ENCODE measurements around the gene MRPL54. TPM values are rescaled to one million over a fixed set of nuclear protein-coding genes. Genes with fewer than 3 reads are reported as not detected.

MRPL54 gene
- total and polyA plus RNA-seq, 2 experiments from 2014 or later: 57.9 to 73.0 TPM

DNA sequence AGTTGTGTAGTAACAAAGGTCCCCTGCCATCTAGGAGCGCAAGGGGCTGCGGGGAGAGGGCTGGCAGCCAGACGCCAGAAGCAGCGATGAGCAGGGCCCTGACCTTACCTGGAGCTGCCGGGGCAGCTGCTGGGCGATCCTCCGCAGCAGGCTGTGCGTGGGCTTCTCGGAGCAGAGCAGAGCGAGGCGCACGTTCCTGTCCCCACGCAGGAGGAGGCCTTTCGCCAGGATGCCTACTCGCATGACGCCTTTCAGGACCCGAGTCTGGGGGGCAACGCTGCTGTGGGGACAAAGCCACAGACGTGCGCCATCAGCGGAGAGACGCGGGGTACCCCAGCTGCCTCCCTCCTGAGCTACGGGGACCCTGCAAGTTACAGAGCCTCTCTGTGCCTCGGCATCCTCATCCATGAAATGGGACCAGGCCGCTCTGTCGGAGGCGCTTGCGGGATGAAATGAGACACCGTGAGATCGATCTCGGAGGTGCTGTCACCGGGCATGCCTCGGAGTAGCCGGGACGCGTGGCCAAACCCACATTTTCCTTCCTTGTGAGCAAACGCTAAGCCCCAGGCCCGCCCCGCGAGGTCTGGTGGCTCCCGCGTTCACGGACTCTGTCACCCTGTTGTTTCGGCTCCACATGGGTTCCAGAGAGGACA is 54.2 kb downstream of the MRPL54 start:
- no peak overlapping the region for H2AFZ ChIP-seq
- H3K79me2 ChIP-seq (ENCODE audit: insufficient read depth): no peaks in the 10 kb centered on the region
- no peak for DNase-seq
- H3K9me3 ChIP-seq (ENCODE audit: low read depth): no peaks in the 10 kb centered on the region
- H3K9me2 ChIP-seq (ENCODE audit: insufficient read depth): no peaks in the 10 kb centered on the region
- no peaks in the 10 kb centered on the region for H3K36me3 ChIP-seq (ENCODE audit: low read depth)
- H4K20me1 ChIP-seq (ENCODE audit: insufficient read depth): no peaks in the 10 kb centered on the region
- in situ Hi-C loops (cut with MboI): no loop called here
- H3K9ac ChIP-seq: no peak overlapping the region
- H3F3A ChIP-seq (ENCODE audit: insufficient read depth): no peaks in the 10 kb centered on the region
- no peak overlapping the region for H3K27ac ChIP-seq
- no peak overlapping the region for H3K4me2 ChIP-seq (ENCODE audit: unreplicated experiment)
- no peak overlapping the region for H3K4me3 ChIP-seq
- WGBS, 2 experiments (ENCODE audit: low coverage in 1 of 2, low lambda C conversion rate in 2 of 2, missing lambda C conversion rate in 2 of 2): 73 to 74% methylated on average over 41 to 45 of the region's 45 CpGs
- TF ChIP-seq EZH2phosphoT487 (IDR thresholded peaks at IDR 0.05; ENCODE audit: insufficient read depth, low read depth): no peak
- TF ChIP-seq EZH2 (IDR thresholded peaks at IDR 0.05; ENCODE audit: insufficient read depth, poor library complexity, severe bottlenecking): no peak
- H3K4me1 ChIP-seq (ENCODE audit: insufficient read depth): 0 out of 2 replicates have a peak, but pooled peaks cover 7% of the 10 kb centered on the region
- H3K27me3 ChIP-seq (replicated peaks; ENCODE audit: insufficient read depth): no peaks in the 10 kb centered on the region

Small RNA genes lying within 50 kb of the gene (small RNA-seq; reads per million reads assigned to genes)
- not detected for gene AC005777.1 (ENCODE audit: low read depth, low replicate concordance)

Other genes starting within 250 kb of the MRPL54 start
- gene TEKTIP1, start 223.5 kb upstream of the MRPL54 start, total RNA-seq (2014; rRNA removed; shearing (Covaris generic)): not detected in 2 replicates
- 0.33 TPM in 1 of 2 replicates, not detected in the other for gene TEKTIP1, start 223.5 kb upstream of the MRPL54 start, polyA plus RNA-seq (2016; fragmentation: Nextera tagmentation; extraction: Ambion mirVana)
- 67.9 and 73.9 TPM in 2 replicates for gene MFSD12, start 205.1 kb upstream of the MRPL54 start, total RNA-seq (2014; rRNA removed; shearing (Covaris generic))
- gene MFSD12, start 205.1 kb upstream of the MRPL54 start, polyA plus RNA-seq (2016; fragmentation: Nextera tagmentation; extraction: Ambion mirVana): 23.0 and 23.1 TPM in 2 replicates
- 105 and 112 TPM in 2 replicates for gene HMG20B, start 189.7 kb upstream of the MRPL54 start, total RNA-seq (2014; rRNA removed; shearing (Covaris generic))
- 83.9 and 87.7 TPM in 2 replicates for gene HMG20B, start 189.7 kb upstream of the MRPL54 start, polyA plus RNA-seq (2016; fragmentation: Nextera tagmentation; extraction: Ambion mirVana)
- gene GIPC3, start 177.2 kb upstream of the MRPL54 start, total RNA-seq (2014; rRNA removed; shearing (Covaris generic)): 0.13 TPM in 1 of 2 replicates, not detected in the other
- gene GIPC3, start 177.2 kb upstream of the MRPL54 start, polyA plus RNA-seq (2016; fragmentation: Nextera tagmentation; extraction: Ambion mirVana): 0.06 TPM in 1 of 2 replicates, not detected in the other
- gene TBXA2R, start 155.8 kb upstream of the MRPL54 start, total RNA-seq (2014; rRNA removed; shearing (Covaris generic)): 0.76 TPM in 1 of 2 replicates, not detected in the other
- 1.9 and 2.6 TPM in 2 replicates for gene TBXA2R, start 155.8 kb upstream of the MRPL54 start, polyA plus RNA-seq (2016; fragmentation: Nextera tagmentation; extraction: Ambion mirVana)
- gene CACTIN, start 135.9 kb upstream of the MRPL54 start, total RNA-seq (2014; rRNA removed; shearing (Covaris generic)): 29.1 and 39.0 TPM in 2 replicates
- 6.9 and 8.7 TPM in 2 replicates for gene CACTIN, start 135.9 kb upstream of the MRPL54 start, polyA plus RNA-seq (2016; fragmentation: Nextera tagmentation; extraction: Ambion mirVana)
- 34.0 and 43.1 TPM in 2 replicates for gene PIP5K1C, start 62.2 kb upstream of the MRPL54 start, total RNA-seq (2014; rRNA removed; shearing (Covaris generic))
- 31.2 and 33.5 TPM in 2 replicates for gene PIP5K1C, start 62.2 kb upstream of the MRPL54 start, polyA plus RNA-seq (2016; fragmentation: Nextera tagmentation; extraction: Ambion mirVana)
- not detected in 2 replicates for gene TJP3, start 54.3 kb upstream of the MRPL54 start, total RNA-seq (2014; rRNA removed; shearing (Covaris generic))
- gene TJP3, start 54.3 kb upstream of the MRPL54 start, polyA plus RNA-seq (2016; fragmentation: Nextera tagmentation; extraction: Ambion mirVana): not detected in 2 replicates
- gene APBA3, start 990 bp upstream of the MRPL54 start, total RNA-seq (2014; rRNA removed; shearing (Covaris generic)): 28.3 and 40.0 TPM in 2 replicates
- 16.9 and 18.9 TPM in 2 replicates for gene APBA3, start 990 bp upstream of the MRPL54 start, polyA plus RNA-seq (2016; fragmentation: Nextera tagmentation; extraction: Ambion mirVana)
- gene RAX2, start 9.5 kb downstream of the MRPL54 start, total RNA-seq (2014; rRNA removed; shearing (Covaris generic)): not detected in 2 replicates
- gene RAX2, start 9.5 kb downstream of the MRPL54 start, polyA plus RNA-seq (2016; fragmentation: Nextera tagmentation; extraction: Ambion mirVana): not detected in 2 replicates
- not detected in 2 replicates for gene MATK, start 23.7 kb downstream of the MRPL54 start, total RNA-seq (2014; rRNA removed; shearing (Covaris generic))
- gene MATK, start 23.7 kb downstream of the MRPL54 start, polyA plus RNA-seq (2016; fragmentation: Nextera tagmentation; extraction: Ambion mirVana): not detected in 2 replicates
- not detected in 2 replicates for gene ZFR2, start 106.4 kb downstream of the MRPL54 start, total RNA-seq (2014; rRNA removed; shearing (Covaris generic))
- gene ZFR2, start 106.4 kb downstream of the MRPL54 start, polyA plus RNA-seq (2016; fragmentation: Nextera tagmentation; extraction: Ambion mirVana): not detected in 2 replicates
- gene ATCAY, start 118.0 kb downstream of the MRPL54 start, total RNA-seq (2014; rRNA removed; shearing (Covaris generic)): not detected in 2 replicates
- not detected in 2 replicates for gene ATCAY, start 118.0 kb downstream of the MRPL54 start, polyA plus RNA-seq (2016; fragmentation: Nextera tagmentation; extraction: Ambion mirVana)
- gene NMRK2, start 170.4 kb downstream of the MRPL54 start, total RNA-seq (2014; rRNA removed; shearing (Covaris generic)): not detected in 2 replicates
- gene NMRK2, start 170.4 kb downstream of the MRPL54 start, polyA plus RNA-seq (2016; fragmentation: Nextera tagmentation; extraction: Ambion mirVana): not detected in 2 replicates
- 167 and 194 TPM in 2 replicates for gene DAPK3, start 208.4 kb downstream of the MRPL54 start, total RNA-seq (2014; rRNA removed; shearing (Covaris generic))
- 47.6 and 51.1 TPM in 2 replicates for gene DAPK3, start 208.4 kb downstream of the MRPL54 start, polyA plus RNA-seq (2016; fragmentation: Nextera tagmentation; extraction: Ambion mirVana)
- gene EEF2, start 222.8 kb downstream of the MRPL54 start, total RNA-seq (2014; rRNA removed; shearing (Covaris generic)): 2,755 and 2,906 TPM in 2 replicates
- 326 and 331 TPM in 2 replicates for gene EEF2, start 222.8 kb downstream of the MRPL54 start, polyA plus RNA-seq (2016; fragmentation: Nextera tagmentation; extraction: Ambion mirVana)
- 16.8 and 21.0 TPM in 2 replicates for gene PIAS4, start 245.1 kb downstream of the MRPL54 start, total RNA-seq (2014; rRNA removed; shearing (Covaris generic))
- 6.9 and 9.1 TPM in 2 replicates for gene PIAS4, start 245.1 kb downstream of the MRPL54 start, polyA plus RNA-seq (2016; fragmentation: Nextera tagmentation; extraction: Ambion mirVana)